MM.1S (cell line): ENCODE results near the gene IMPG1.

Experiments used
- EZH2 ChIP-seq: fragments of 300-600 bp; sonication (generic); optimal IDR thresholded peaks from 2 replicates; pipeline ENCODE3; 2017; ENCODE audit warnings: low read depth, mild to moderate bottlenecking, antibody characterized with exemption, low read length, mixed read lengths
- TF ChIP-seq, protein P1 (sequence below): fragments of 300-600 bp; sonication (generic); IDR thresholded peaks from 2 replicates; pipeline ENCODE4 v1.5.1; 2016; ENCODE audit warnings: antibody characterized with exemption, low read length, mixed read lengths

DNA sequence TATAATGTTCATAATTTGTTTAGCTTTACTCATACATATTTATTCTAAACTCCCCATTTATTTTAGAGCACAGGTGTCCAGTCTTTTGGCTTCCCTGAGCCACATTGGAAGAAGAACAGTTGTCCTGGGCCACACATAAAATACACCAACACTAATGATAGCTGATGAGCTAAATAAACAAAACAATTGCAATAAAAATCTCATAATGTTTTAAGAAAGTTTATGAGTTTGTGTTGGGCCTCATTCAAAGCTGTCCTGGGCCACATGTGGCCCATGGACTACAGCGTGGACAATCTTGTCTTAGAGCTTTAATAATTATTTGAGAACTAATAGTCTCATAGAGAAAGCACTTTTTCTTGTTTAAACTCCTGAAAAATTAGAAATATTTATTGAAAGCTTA is 192.2 kb downstream of the IMPG1 start:
- TF ChIP-seq, protein P1, sequence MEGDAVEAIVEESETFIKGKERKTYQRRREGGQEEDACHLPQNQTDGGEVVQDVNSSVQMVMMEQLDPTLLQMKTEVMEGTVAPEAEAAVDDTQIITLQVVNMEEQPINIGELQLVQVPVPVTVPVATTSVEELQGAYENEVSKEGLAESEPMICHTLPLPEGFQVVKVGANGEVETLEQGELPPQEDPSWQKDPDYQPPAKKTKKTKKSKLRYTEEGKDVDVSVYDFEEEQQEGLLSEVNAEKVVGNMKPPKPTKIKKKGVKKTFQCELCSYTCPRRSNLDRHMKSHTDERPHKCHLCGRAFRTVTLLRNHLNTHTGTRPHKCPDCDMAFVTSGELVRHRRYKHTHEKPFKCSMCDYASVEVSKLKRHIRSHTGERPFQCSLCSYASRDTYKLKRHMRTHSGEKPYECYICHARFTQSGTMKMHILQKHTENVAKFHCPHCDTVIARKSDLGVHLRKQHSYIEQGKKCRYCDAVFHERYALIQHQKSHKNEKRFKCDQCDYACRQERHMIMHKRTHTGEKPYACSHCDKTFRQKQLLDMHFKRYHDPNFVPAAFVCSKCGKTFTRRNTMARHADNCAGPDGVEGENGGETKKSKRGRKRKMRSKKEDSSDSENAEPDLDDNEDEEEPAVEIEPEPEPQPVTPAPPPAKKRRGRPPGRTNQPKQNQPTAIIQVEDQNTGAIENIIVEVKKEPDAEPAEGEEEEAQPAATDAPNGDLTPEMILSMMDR = no peak
- no peak for TF ChIP-seq EZH2
